ENCODE data around the gene HES6. TPM values are rescaled to one million over a fixed set of nuclear protein-coding genes. Genes with fewer than 3 reads are reported as not detected.

The HES6 gene
- total RNA-seq, 1 donor from 2014 or later: 8.0 TPM

GRCh38 chr2:238237431-238238135, 2.3 kb downstream of the HES6 start:
- intact Hi-C loops (cut with micrococcal nuclease): no loop called here

DNA sequence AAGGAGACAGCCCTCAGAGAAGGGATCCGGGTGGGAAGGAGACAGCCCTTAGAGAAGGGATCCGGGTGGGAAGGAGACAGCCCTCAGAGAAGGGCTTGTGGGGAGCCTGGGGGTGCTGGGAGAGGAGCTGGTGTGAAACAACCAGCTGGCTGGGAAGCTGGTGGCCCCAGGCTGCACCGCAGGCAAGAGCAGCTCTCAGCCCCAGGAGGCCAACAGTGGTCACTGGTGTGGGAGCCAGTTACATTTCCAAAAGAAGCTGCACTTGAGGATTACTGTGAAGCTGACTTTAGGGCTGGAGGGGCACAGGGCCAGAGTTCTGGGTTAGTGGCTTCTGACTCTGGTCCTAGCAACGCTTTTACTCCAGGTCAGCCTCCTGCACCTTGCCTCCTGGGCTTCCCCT, 3.3 kb downstream of the HES6 start:
- intact Hi-C loops (cut with micrococcal nuclease): no loop called here

DNA sequence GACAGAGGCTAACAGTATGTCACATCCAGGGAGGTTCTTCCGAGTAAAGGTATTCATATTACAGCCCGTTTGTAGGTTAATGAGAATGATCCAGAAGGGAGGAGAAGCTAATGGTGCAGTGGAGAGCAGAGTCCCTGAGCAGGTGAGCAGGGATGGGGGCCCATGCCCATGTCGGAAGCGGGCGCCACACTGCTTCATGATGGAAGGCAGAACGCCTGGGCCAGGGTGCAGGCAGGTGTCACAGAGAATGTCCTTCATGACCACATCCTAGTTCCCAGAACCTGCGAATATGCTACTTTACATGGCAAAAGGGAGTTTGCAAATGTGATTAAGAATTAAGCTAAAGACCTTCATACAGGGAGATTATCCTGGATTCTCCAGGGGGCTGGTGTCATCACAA, 4.0 kb downstream of the HES6 start:
- intact Hi-C loops (cut with micrococcal nuclease): no loop called here

- intact Hi-C loops (cut with micrococcal nuclease): no loop called here
These were observed 4.5 kb downstream of the HES6 start for GRCh38 chr2:238235331-238235732.

GRCh38 chr2:238233625-238234024, 6.2 kb downstream of the HES6 start:
- intact Hi-C loops (cut with micrococcal nuclease): loop anchor here (1.0 kb wide), 1 partner anchor 30 kb away; the partner anchor contains the start of gene ILKAP

GRCh38 chr2:238231809-238232208, 8.0 kb downstream of the HES6 start:
- intact Hi-C loops (cut with micrococcal nuclease): loop anchor here (1.0 to 2.0 kb wide), 2 partner anchors 7 to 29 kb away; partner anchors contain the start of gene ILKAP

- intact Hi-C loops (cut with micrococcal nuclease): loop anchor here (1.0 to 2.0 kb wide), 2 partner anchors 8 to 29 kb away; partner anchors contain the start of gene ILKAP
These were observed 8.5 kb downstream of the HES6 start for GRCh38 chr2:238231251-238231793.

GRCh38 chr2:238230699-238231098, 9.1 kb downstream of the HES6 start:
- intact Hi-C loops (cut with micrococcal nuclease): loop anchor here (1.0 to 2.0 kb wide), 2 partner anchors 9 to 28 kb away; partner anchors contain the start of gene ILKAP

DNA sequence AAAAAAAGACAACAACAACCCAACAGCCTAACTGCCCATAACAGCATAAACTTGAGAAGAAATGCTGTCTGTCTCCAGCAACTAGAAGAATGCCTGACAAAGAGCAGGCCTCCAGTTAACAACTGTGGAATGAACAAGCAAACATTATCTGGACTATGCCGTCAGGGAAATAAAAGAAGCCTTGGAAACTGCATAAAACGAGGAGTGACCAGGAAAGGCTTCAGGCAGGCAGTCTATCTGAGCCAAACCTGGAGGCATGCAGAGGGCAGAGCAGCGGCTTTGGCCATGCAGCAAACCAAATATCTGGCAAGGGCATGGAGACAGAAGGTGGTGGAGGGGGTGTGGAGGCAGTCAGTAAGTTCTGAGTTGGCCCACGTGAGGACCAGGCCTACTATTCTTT, 11.1 kb downstream of the HES6 start:
- intact Hi-C loops (cut with micrococcal nuclease): no loop called here

DNA sequence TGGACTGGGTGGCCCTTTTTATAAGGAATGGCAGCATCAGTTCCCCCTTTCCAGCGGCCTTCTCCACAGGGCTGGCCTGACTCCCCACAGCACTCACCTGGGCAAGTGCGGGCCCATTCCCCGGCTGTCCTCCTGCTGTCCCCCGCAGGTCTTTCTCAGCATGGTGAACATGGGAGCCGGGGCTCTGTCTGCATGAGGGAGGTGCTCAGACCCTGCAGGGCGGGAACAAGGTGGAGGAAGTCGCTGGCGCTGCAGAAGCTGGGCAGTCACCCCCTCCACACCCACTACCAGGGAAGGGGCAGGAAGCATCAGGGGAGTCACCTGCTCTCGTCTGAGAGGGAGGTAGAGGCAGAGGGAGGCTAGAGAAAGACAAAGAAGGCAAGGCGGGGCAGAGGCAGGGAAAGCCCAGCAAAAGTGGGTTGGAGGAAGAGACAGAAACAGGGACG, 12.2 kb downstream of the HES6 start:
- intact Hi-C loops (cut with micrococcal nuclease): no loop called here

- intact Hi-C loops (cut with micrococcal nuclease): no loop called here
These were observed 12.9 kb downstream of the HES6 start for GRCh38 chr2:238226698-238227586.

DNA sequence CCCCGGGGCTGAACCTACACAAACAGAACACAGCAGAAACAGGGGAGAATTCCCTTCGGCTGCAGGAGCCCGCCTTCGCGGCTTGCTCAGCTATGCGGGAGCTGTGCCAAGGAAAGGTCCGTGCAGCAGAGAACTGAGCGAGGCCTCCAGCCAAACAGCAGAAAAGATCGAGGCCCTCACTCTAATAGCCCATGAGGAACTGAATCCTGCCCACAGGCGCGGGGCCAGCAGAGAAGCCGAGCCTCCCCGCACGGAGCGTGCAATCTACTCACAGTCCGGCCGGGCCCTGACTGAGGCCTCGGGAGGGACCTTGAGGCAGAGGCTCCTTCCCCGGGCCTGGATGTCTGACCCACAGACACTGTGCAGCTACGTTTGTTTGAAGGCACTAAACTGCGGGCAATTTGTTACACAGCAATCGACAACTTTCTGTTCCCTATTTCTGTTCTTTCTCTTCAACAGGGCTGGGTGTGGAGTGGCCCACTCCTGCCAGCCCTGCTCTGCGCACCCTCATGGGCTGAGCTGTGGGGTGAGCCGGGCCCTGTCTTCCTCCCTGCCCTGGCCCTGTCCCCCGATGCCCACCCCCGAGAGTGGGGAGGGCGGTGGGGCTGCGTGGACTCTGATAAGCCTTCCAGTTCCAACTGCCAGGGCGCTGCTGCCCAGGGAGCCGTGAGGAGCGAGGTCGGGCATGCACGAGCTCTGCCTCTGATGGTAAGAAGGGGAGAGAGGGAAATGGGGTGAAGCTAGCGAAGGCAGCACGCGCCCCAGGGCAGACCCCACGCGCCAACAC, 13.7 kb downstream of the HES6 start:
- intact Hi-C loops (cut with micrococcal nuclease): no loop called here

DNA sequence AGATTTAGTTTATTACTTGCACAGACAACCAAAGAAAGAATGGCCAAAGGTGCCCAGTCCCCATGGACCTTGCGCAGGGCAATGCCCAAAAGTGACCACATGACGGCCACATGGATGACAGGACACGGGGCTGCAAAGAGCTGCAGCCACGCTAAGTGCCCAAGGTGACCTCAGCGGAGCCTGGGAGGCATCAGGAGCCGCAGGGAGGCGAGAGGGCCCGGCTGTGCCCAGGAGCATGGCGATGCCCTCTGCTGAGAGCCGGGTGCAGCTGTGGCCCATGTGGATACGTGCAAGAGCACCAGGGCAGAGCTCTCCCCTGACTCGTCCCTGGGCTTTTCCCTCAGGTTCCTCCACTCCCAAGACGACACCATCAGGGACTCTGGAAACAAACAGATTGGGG, 14.7 kb downstream of the HES6 start:
- intact Hi-C loops (cut with micrococcal nuclease): no loop called here

DNA sequence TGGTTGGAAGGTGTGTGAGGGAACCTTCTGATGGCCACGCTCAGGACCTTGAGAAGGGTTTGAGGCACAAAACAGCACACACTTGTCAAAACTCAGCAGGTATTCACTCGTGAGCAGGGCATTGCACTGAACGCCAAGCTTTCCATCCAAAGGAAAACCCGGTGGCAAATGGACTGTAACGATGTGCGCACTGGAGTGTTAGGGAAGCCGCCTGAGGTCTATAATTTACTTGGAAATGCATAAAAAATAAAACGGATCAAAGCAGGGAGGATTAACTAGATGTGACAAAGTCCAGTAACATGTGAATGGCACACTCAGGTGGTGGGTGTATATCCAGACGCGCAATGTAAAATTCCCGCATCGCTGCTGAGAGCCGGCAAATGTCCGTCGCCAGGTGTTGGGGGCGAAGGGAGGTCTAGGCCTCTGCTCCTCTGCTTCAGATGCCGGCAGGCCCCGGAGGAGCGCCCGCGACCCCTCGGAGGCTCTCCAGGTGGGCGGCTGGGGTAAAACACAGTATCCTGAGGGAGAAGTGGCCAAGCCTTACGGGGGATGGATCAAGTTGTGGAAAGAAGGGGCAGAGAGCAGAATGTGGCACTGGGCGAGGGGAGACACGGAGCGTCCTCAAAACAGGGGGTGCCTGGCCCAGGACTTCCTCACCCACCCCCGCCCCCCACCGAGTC, 15.3 kb downstream of the HES6 start:
- intact Hi-C loops (cut with micrococcal nuclease): no loop called here

- intact Hi-C loops (cut with micrococcal nuclease): no loop called here
These were observed 18.8 kb downstream of the HES6 start for GRCh38 chr2:238220892-238221521.

GRCh38 chr2:238220274-238220891, 19.5 kb downstream of the HES6 start:
- intact Hi-C loops (cut with micrococcal nuclease): no loop called here

- intact Hi-C loops (cut with micrococcal nuclease): no loop called here
These were observed 23.1 kb downstream of the HES6 start for GRCh38 chr2:238216651-238217184.

DNA sequence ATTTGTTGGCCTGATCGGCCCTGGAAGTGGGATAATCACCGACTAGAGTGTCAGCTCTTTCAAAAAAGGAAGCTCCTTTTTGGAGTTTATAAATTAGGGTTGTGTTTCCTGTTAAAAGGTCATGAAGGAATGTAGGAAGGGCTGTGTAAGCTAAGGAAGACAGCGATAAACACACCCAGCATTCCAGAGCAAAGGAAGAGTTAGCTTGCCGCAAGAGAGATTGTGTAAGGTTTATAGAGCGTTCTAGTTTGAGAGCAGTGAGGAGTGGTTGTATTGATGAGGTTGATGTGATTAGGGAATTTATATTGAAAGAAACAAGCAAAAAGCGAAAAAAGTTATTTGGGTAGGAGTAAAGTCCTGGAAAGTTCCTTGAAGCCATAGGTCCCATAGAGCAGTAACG, 32.8 kb downstream of the HES6 start:
- intact Hi-C loops (cut with micrococcal nuclease): no loop called here

DNA sequence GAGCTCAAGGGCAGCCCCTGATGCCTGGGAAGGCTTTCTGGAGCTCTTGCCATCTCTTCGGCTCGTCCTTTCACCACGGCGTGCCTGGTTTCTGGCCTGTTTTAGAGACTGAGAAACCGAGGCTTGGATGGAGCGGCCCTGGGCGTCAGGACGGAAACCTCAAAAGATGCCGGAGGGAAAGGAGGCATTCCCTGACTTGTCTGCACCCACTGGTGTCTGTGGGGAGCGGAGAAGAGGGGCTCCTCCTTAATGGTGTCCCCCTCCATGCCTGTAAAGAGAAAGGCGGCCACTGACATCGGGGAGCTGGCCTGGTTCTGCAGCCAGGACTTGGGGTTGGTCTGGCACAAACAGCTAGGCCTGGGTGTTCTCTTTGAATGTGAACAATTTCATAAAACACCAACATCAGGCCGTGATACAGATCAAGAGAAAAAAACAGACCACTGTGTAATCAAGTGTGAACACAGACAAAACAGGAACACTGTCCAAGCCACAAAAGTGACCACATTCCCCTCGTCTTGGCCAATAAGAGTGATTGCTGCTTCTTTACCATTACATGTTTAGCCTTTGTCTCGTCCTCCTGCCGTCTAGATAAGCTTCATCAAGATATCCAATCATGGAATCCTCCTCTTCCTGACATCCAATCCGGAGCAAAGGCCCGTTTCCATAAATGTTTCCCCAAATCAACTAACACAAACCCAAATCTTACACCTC, 35.7 kb downstream of the HES6 start:
- intact Hi-C loops (cut with micrococcal nuclease): loop anchor here (1.0 to 2.0 kb wide), 6 partner anchors 27 to 236 kb away; partner anchors contain the start of genes HES6, PER2 and SCLY

Measured in T-helper 2 cell treated with Interferon-gamma antibody and Interleukin-4, amounts not matched to agents 100 ng/mL and 5 ng/mL, for 36 hours (primary cell).